IMR-90 (cell line): ENCODE data around the gene INPP4A. TPM values are rescaled to one million over a fixed set of nuclear protein-coding genes. Genes with fewer than 3 reads are reported as not detected.

ENCODE experiments used
- ATAC-seq: fragments of 200-7000 bp; cut with Tn5 transposase; 2 replicates; pipeline ENCODE4 v1.9.1; 2020; ENCODE audit warnings: low read depth, mild to moderate bottlenecking, moderate library complexity
- BruUV-seq: library from RNA; stranded (reverse); fragments of 400-500 nt; replicated peaks from 2 replicates; lab custom pipeline; 2021; lab: Mats Ljungman, UMichigan
- CTCF ChIA-PET: fragments of 300-600 bp; formaldehyde crosslinking; extraction: SDS; loops from one replicate; lab custom pipeline; 2021; ENCODE audit warnings: antibody characterized with exemption; lab: Yijun Ruan, JAX
- POLR2A ChIA-PET: fragments of 300-600 bp; sonication (Branson Sonifier 250); formaldehyde crosslinking; loops from one replicate; lab custom pipeline; 2022; ENCODE audit warnings: antibody characterized with exemption; ENCODE audit not compliant: unreplicated experiment; lab: Charles Lee
- DNase-seq: peaks from one replicate; pipeline ENCODE4 v3.0.0; 2013
- H2AFZ ChIP-seq: replicated peaks from 2 replicates; pipeline ENCODE3; 2013; ENCODE audit warnings: low read length, mild to moderate bottlenecking; ENCODE audit not compliant: poor library complexity
- H2AK5ac ChIP-seq: 2 replicates; pipeline ENCODE4 v1.6.1; 2013; ENCODE audit warnings: low read depth, low read length, inconsistent platforms
- H2AK9ac ChIP-seq: replicated peaks from 2 replicates; pipeline ENCODE3; 2013; ENCODE audit warnings: mild to moderate bottlenecking, low read depth, low read length, moderate library complexity; ENCODE audit not compliant: poor library complexity
- H2BK120ac ChIP-seq: 2 replicates; pipeline ENCODE4 v1.6.1; 2013; ENCODE audit warnings: low read depth, low read length, inconsistent platforms
- H2BK15ac ChIP-seq: 3 replicates; pipeline ENCODE4 v1.6.1; 2013; ENCODE audit warnings: low read depth, low read length, inconsistent platforms
- H2BK20ac ChIP-seq: 2 replicates; pipeline ENCODE4 v1.6.1; 2013; ENCODE audit warnings: low read depth, mild to moderate bottlenecking, inconsistent platforms, low read length, moderate library complexity
- H2BK5ac ChIP-seq: 2 replicates; pipeline ENCODE4 v1.6.1; 2013; ENCODE audit warnings: mild to moderate bottlenecking, low read depth, low read length, inconsistent platforms; ENCODE audit not compliant: poor library complexity, severe bottlenecking
- H3K14ac ChIP-seq: replicated peaks from 2 replicates; pipeline ENCODE4 v1.6.1; 2013; ENCODE audit warnings: low read depth, low read length, inconsistent platforms
- H3K18ac ChIP-seq: 2 replicates; pipeline ENCODE4 v1.6.1; 2013; ENCODE audit warnings: low read depth, low read length, control low read depth
- H3K23ac ChIP-seq: 2 replicates; pipeline ENCODE4 v1.6.1; 2013; ENCODE audit warnings: low read depth, low read length, inconsistent platforms
- H3K27ac ChIP-seq: 2 replicates; pipeline ENCODE4 v1.5.1; 2013; ENCODE audit warnings: mild to moderate bottlenecking, control low read depth, low read length; ENCODE audit not compliant: insufficient read depth
- H3K27me3 ChIP-seq: 2 replicates; pipeline ENCODE4 v1.6.1; 2013; ENCODE audit warnings: low read length; ENCODE audit not compliant: control insufficient read depth, insufficient read depth
- H3K36me3 ChIP-seq: 2 replicates; pipeline ENCODE4 v1.6.1; 2013; ENCODE audit warnings: low read length, mixed read lengths; ENCODE audit not compliant: control insufficient read depth, insufficient read depth
- H3K4ac ChIP-seq: 2 replicates; pipeline ENCODE4 v1.6.1; 2013; ENCODE audit warnings: low read depth, low read length, inconsistent platforms
- H3K4me1 ChIP-seq: 2 replicates; pipeline ENCODE4 v1.6.1; 2013; ENCODE audit warnings: low read length, mixed read lengths; ENCODE audit not compliant: control insufficient read depth, insufficient read depth
- H3K4me2 ChIP-seq: 2 replicates; pipeline ENCODE4 v1.6.1; 2013; ENCODE audit warnings: low read depth, mild to moderate bottlenecking, control low read depth, low read length, moderate library complexity
- H3K4me3 ChIP-seq: 2 replicates; pipeline ENCODE4 v1.5.1; 2013; ENCODE audit warnings: low read depth, mild to moderate bottlenecking, control low read depth, low read length, moderate library complexity; ENCODE audit not compliant: insufficient read depth
- H3K56ac ChIP-seq: 2 replicates; pipeline ENCODE4 v1.6.1; 2013; ENCODE audit warnings: low read length, inconsistent platforms; ENCODE audit not compliant: insufficient read depth; ENCODE audit errors: extremely low read depth
- H3K79me1 ChIP-seq, 2 experiments: 2 replicates each; pipeline ENCODE4 v1.6.1; 2013; ENCODE audit warnings: low read length in 2 of 2, inconsistent platforms in 1 of 2, low read depth in 1 of 2
- H3K9ac ChIP-seq: 2 replicates; pipeline ENCODE4 v1.6.1; 2013; ENCODE audit warnings: low read depth, low read length, control low read depth
- H3K9me1 ChIP-seq: 2 replicates; pipeline ENCODE4 v1.6.1; 2013; ENCODE audit warnings: low read length, inconsistent platforms; ENCODE audit not compliant: insufficient read depth
- H3K9me3 ChIP-seq: 2 replicates; pipeline ENCODE4 v1.6.1; 2013; ENCODE audit warnings: low read length; ENCODE audit not compliant: control insufficient read depth, insufficient read depth
- H4K20me1 ChIP-seq: 2 replicates; pipeline ENCODE4 v1.6.1; 2013; ENCODE audit warnings: low read length, inconsistent platforms; ENCODE audit not compliant: insufficient read depth
- H4K5ac ChIP-seq: 2 replicates; pipeline ENCODE4 v1.6.1; 2013; ENCODE audit warnings: mild to moderate bottlenecking, low read depth, low read length, control low read depth
- H4K8ac ChIP-seq, 2 experiments: 2 replicates each; pipeline ENCODE4 v1.6.1; 2013; ENCODE audit warnings: low read depth in 2 of 2, low read length in 2 of 2, control low read depth in 1 of 2, inconsistent platforms in 1 of 2
- H4K91ac ChIP-seq: 2 replicates; pipeline ENCODE4 v1.6.1; 2013; ENCODE audit warnings: low read depth, low read length, inconsistent platforms; ENCODE audit not compliant: insufficient read depth
- BHLHE40 ChIP-seq: fragments of 150-350 bp; IDR thresholded peaks from 2 replicates; pipeline ENCODE4 v1.6.1; 2016; ENCODE audit warnings: mild to moderate bottlenecking, low read depth, low read length
- CEBPB ChIP-seq: IDR thresholded peaks from 2 replicates; pipeline ENCODE4 v1.6.1; 2012; ENCODE audit warnings: low read depth, low read length, improper control_type of control experiment
- CTCF ChIP-seq: conservative IDR thresholded peaks from 2 replicates; pipeline ENCODE4 v1.5.1; 2012; ENCODE audit warnings: mild to moderate bottlenecking, low read depth, low read length, improper control_type of control experiment
- FOS ChIP-seq: fragments of 150-350 bp; IDR thresholded peaks from 2 replicates; pipeline ENCODE4 v1.6.1; 2016; ENCODE audit warnings: low read depth, low read length
- MAFK ChIP-seq: IDR thresholded peaks from 2 replicates; pipeline ENCODE4 v1.6.1; 2012; ENCODE audit warnings: low read depth, low read length, improper control_type of control experiment
- MXI1 ChIP-seq: IDR thresholded peaks from 2 replicates; pipeline ENCODE4 v1.6.1; 2012; ENCODE audit warnings: low read depth, mild to moderate bottlenecking, low read length, moderate library complexity, borderline replicate concordance
- NFE2L2 ChIP-seq: fragments of 150-350 bp; IDR thresholded peaks from 2 replicates; pipeline ENCODE4 v1.6.1; 2016; ENCODE audit warnings: low read depth, mild to moderate bottlenecking, low read length
- POLR2A ChIP-seq: IDR thresholded peaks from 2 replicates; pipeline ENCODE4 v1.6.1; 2012; ENCODE audit warnings: mild to moderate bottlenecking, low read depth, low read length
- RCOR1 ChIP-seq: IDR thresholded peaks from 2 replicates; pipeline ENCODE4 v1.6.1; 2012; ENCODE audit warnings: mild to moderate bottlenecking, low read length, improper control_type of control experiment; ENCODE audit not compliant: insufficient replicate concordance
- SMC3 ChIP-seq: fragments of 150-350 bp; IDR thresholded peaks from 2 replicates; pipeline ENCODE4 v1.6.1; 2016; ENCODE audit warnings: low read depth, mild to moderate bottlenecking, antibody characterized with exemption, low read length, moderate library complexity
- WGBS, 2 experiments: methylation state at CpG; one replicate each; pipeline versions ENCODE4 v1.1.5 to v1.1.7; 2013; ENCODE audit warnings: missing lambda C conversion rate in 2 of 2; ENCODE audit not compliant: insufficient read length in 1 of 2; ENCODE audit errors: extremely low coverage in 2 of 2; 5-methylcytosine and 5-hydroxymethylcytosine counted together
- dilution Hi-C: fragments of 300-500 bp; cut with HindIII; formaldehyde crosslinking; loops from one replicate; pipeline ENCODE4 v1.14.3; 2018; ENCODE audit warnings: low sequenced_read_pairs; ENCODE audit not compliant: unreplicated experiment
- in situ Hi-C: fragments of 300-500 bp; cut with MboI; formaldehyde crosslinking; loops from 3 replicates; pipeline ENCODE4 v1.14.3; 2019; ENCODE audit warnings: low sequenced_read_pairs, inconsistent platforms, mixed read lengths
- intact Hi-C: fragments of 100-400 bp; cut with micrococcal nuclease; formaldehyde crosslinking; loops from 2 replicates; pipeline ENCODE4 v1.10.0; 2022
- polyA plus RNA-seq, 3 experiments: library from polyadenylated mRNA; depleted of rRNA; stranded (reverse); fragments of >200 nt; gene quantifications; 2 replicates each; pipeline ENCODE4 v1.2.3, GENCODE V29; 2012; ENCODE audit warnings: low replicate concordance in 1 of 3
- total RNA-seq: library from RNA; depleted of rRNA; stranded (reverse); fragments of >200 nt; gene quantifications from 2 replicates; pipeline ENCODE4 v1.2.3, GENCODE V29; 2012

Gene INPP4A
- total and polyA plus RNA-seq, 2 of the 4 experiments (the other 2 are of a cell fraction) = 14.5 to 27.1 TPM

GRCh38 chr2:98516571-98516970, 71.9 kb downstream of the INPP4A start:
- Histone ChIP-seq H2BK15ac (no peak overlapping the region), H3K4ac (no peak overlapping the region), H3K18ac (no peak overlapping the region), H4K5ac (no peak overlapping the region), H2AK9ac (no peak overlapping the region), H3K4me2 (no peak overlapping the region), H3K9me1 (peaks cover 11% of the 10 kb centered on the region), H2BK120ac (no peak overlapping the region), H2AFZ (no peak overlapping the region), H3K56ac (no peak overlapping the region), H4K20me1 (peaks cover under 1% of the 10 kb centered on the region; the same call in 1 of the 2 replicates), H3K27me3 (no peaks in the 10 kb centered on the region), H2BK5ac (no peak overlapping the region), H3K79me1 (peaks cover 12 to 43% of the 10 kb centered on the region in 2 experiments), H2BK20ac (no peak overlapping the region), H3K4me3 (no peak overlapping the region), H4K8ac (no peak overlapping the region), H3K14ac (no peak overlapping the region), H4K91ac (no peak overlapping the region), H3K9ac (no peak overlapping the region), H3K27ac (no peak overlapping the region), H3K36me3 (peaks cover 2% of the 10 kb centered on the region; the same call in 1 of the 2 replicates), H3K23ac (no peak overlapping the region), H3K4me1 (peaks cover 6% of the 10 kb centered on the region; the same call in 1 of the 2 replicates), H2AK5ac (no peak overlapping the region), H3K9me3 (no peaks in the 10 kb centered on the region)
- in situ Hi-C loops (no loop called here), dilution Hi-C loops (no loop called here), intact Hi-C loops (no loop called here)
- CTCF ChIA-PET = no interaction called here
- POLR2A ChIA-PET = no interaction called here
- TF ChIP-seq BHLHE40 (no peak), RCOR1 (no peak), POLR2A (no peak), CTCF (no peak), MAFK (no peak), CEBPB (no peak), MXI1 (no peak), SMC3 (no peak), NFE2L2 (no peak), FOS (no peak)
- ATAC-seq = no peak
- no peak for DNase-seq
- BruUV-seq = no TSS peak
- 89% methylated on average over 1 of the region's 3 CpGs; no CpG with 5 or more reads in 1 of the 2 experiments for WGBS, 2 experiments
